ENCODE measurements around the gene PLPP4. TPM values are rescaled to one million over a fixed set of nuclear protein-coding genes. Genes with fewer than 3 reads are reported as not detected.

PLPP4 gene
- total and polyA plus RNA-seq, 10 of the 15 experiments (the other 5 are each of a cell fraction or from before 2014, with no cell fraction given): 0.08 to 3.1 (median 0.26) TPM; not detected in 3

- H3K36me3 ChIP-seq (ENCODE audit: control insufficient read depth in 2 of 2, insufficient read depth in 2 of 2, low read length in 1 of 2): no peaks in the 10 kb centered on the region
- 40% methylated on average over 2 of the region's 2 CpGs for WGBS (ENCODE audit: insufficient coverage, insufficient replicate concordance, low lambda C conversion rate, missing lambda C conversion rate)
- H3K4me1 ChIP-seq (ENCODE audit: control insufficient read depth, insufficient read depth, low read length): no peaks in the 10 kb centered on the region
- H3K79me2 ChIP-seq (ENCODE audit: control insufficient read depth, insufficient read depth, low read length): no peaks in the 10 kb centered on the region
- ChIA-PET CTCF (no interaction called here), POLR2A (no interaction called here), SMC1A (ENCODE audit: uncharacterized antibody, unreplicated experiment) (interaction anchor here (1.6 kb wide), 1 partner anchor 31 kb away, joined by 4 read pairs; no protein-coding TSS in a partner anchor), RAD21 (ENCODE audit: unreplicated experiment) (no interaction called here)
- no TSS peak for BruUV-seq (replicated peaks)
- TF ChIP-seq ATF3 (IDR thresholded peaks at IDR 0.05; ENCODE audit: borderline replicate concordance, extremely low read depth, low read depth, low read length): no peak
- TF ChIP-seq POLR2A (IDR thresholded peaks at IDR 0.05; ENCODE audit: low read depth, low read length): no peak
- no peak for TF ChIP-seq SMC3 (IDR thresholded peaks at IDR 0.05; ENCODE audit: borderline replicate concordance, low read length)
- no peak for TF ChIP-seq ZNF24 (IDR thresholded peaks at IDR 0.05)
- TF ChIP-seq GABPA (IDR thresholded peaks at IDR 0.05; ENCODE audit: low read depth): no peak
- no peak for TF ChIP-seq CBX5 (IDR thresholded peaks at IDR 0.05; ENCODE audit: low read depth)
- no peak overlapping the region for H3K9ac ChIP-seq (ENCODE audit: control insufficient read depth, insufficient read depth, low read length)
- ATAC-seq (no peak), DNase-seq (ENCODE audit: low read depth, low spot score) (no peak), FAIRE-seq (no peak)
- intact Hi-C loops (cut with micrococcal nuclease; ENCODE audit: unreplicated experiment): no loop called here
- no peaks in the 10 kb centered on the region for H4K20me1 ChIP-seq (ENCODE audit: control insufficient read depth, insufficient read depth)
- no peak overlapping the region for H3K4me3 ChIP-seq
- H2AFZ ChIP-seq (ENCODE audit: control insufficient read depth, low read depth, low read length): no peak overlapping the region
- no peaks in the 10 kb centered on the region; the same call in 2 of the 3 replicates for H3K9me3 ChIP-seq (replicated peaks; ENCODE audit: control insufficient read depth, insufficient read depth, low read length)
- no peak overlapping the region for H3K4me2 ChIP-seq (ENCODE audit: control insufficient read depth, insufficient read depth)
- no peaks in the 10 kb centered on the region for H3K27me3 ChIP-seq (replicated peaks in 1 of 2; ENCODE audit: control insufficient read depth in 2 of 2, insufficient read depth in 2 of 2, low read length in 1 of 2)
- H3K27ac ChIP-seq (ENCODE audit: control insufficient read depth, insufficient read depth): no peak overlapping the region
- in situ Hi-C loops (cut with MboI): no loop called here
These were observed 99.0 kb downstream of the PLPP4 start for GRCh38 chr10:120555842-120556532.

- H3K4me3 ChIP-seq: no peak overlapping the region
- H4K20me1 ChIP-seq (ENCODE audit: control insufficient read depth, insufficient read depth): no peaks in the 10 kb centered on the region
- no peaks in the 10 kb centered on the region for H3K27me3 ChIP-seq (replicated peaks in 1 of 2; ENCODE audit: control insufficient read depth in 2 of 2, insufficient read depth in 2 of 2, low read length in 1 of 2)
- no peaks in the 10 kb centered on the region; the same call in 2 of the 3 replicates for H3K9me3 ChIP-seq (replicated peaks; ENCODE audit: control insufficient read depth, insufficient read depth, low read length)
- WGBS (ENCODE audit: insufficient coverage, insufficient replicate concordance, low lambda C conversion rate, missing lambda C conversion rate): 17% methylated on average over 4 of the region's 4 CpGs
- H3K4me2 ChIP-seq (ENCODE audit: control insufficient read depth, insufficient read depth): no peak overlapping the region
- in situ Hi-C loops (cut with MboI) (no loop called here), intact Hi-C loops (cut with micrococcal nuclease; ENCODE audit: unreplicated experiment) (no loop called here)
- H3K9ac ChIP-seq (ENCODE audit: control insufficient read depth, insufficient read depth, low read length): no peak overlapping the region
- H3K4me1 ChIP-seq (ENCODE audit: control insufficient read depth, insufficient read depth, low read length): no peaks in the 10 kb centered on the region
- ChIA-PET RAD21 (ENCODE audit: unreplicated experiment) (no interaction called here), POLR2A (no interaction called here), CTCF (interaction anchor here (1.2 kb wide), 1 partner anchor 134 kb away, joined by 3 read pairs; no protein-coding TSS in a partner anchor), SMC1A (ENCODE audit: uncharacterized antibody, unreplicated experiment) (interaction anchor here (1.6 kb wide), 1 partner anchor 30 kb away, joined by 4 read pairs; no protein-coding TSS in a partner anchor)
- DNase-seq (ENCODE audit: low read depth, low spot score) (no peak), FAIRE-seq (no peak), ATAC-seq (no peak)
- no peak overlapping the region for H2AFZ ChIP-seq (ENCODE audit: control insufficient read depth, low read depth, low read length)
- H3K27ac ChIP-seq (ENCODE audit: control insufficient read depth, insufficient read depth): no peak overlapping the region
- H3K79me2 ChIP-seq (ENCODE audit: control insufficient read depth, insufficient read depth, low read length): no peaks in the 10 kb centered on the region
- H3K36me3 ChIP-seq (ENCODE audit: control insufficient read depth in 2 of 2, insufficient read depth in 2 of 2, low read length in 1 of 2): no peaks in the 10 kb centered on the region
- no TSS peak for BruUV-seq (replicated peaks)
- TF ChIP-seq MYB (IDR thresholded peaks at IDR 0.05; ENCODE audit: borderline replicate concordance, low read depth, low read length) (no peak), E2F8 (IDR thresholded peaks at IDR 0.05; ENCODE audit: low read depth, partially characterized antibody) (no peak), NFXL1 (IDR thresholded peaks at IDR 0.05; ENCODE audit: borderline replicate concordance) (no peak), POLR2AphosphoS5 (IDR thresholded peaks at IDR 0.05; ENCODE audit: low read length) (no peak), ATF3 (IDR thresholded peaks at IDR 0.05; ENCODE audit: borderline replicate concordance, extremely low read depth, low read depth, low read length) (no peak), PBX3 (IDR thresholded peaks at IDR 0.05; ENCODE audit: insufficient replicate concordance, low read depth, low read length) (no peak)
These were observed 100.3 kb downstream of the PLPP4 start for GRCh38 chr10:120557311-120557710.

Measured in GM12878 (cell line).